ENCODE data around the gene B3GALT2. TPM values are rescaled to one million over a fixed set of nuclear protein-coding genes. Genes with fewer than 3 reads are reported as not detected.
A peak's percentile ranks its signal among the peaks of the same experiment; 100 is the strongest.

The B3GALT2 gene
- total and polyA plus RNA-seq, 2 of the 13 experiments (the other 11 are each of a cell fraction or from before 2014, with no cell fraction given) = not detected

- in situ Hi-C loops (cut with HindIII; ENCODE audit: extremely low pct_ligation_motif_present, low pct_unique_long_range_greater_than_20kb) (no loop called here), intact Hi-C loops (cut with micrococcal nuclease; ENCODE audit: unreplicated experiment) (loop anchor here (10.0 kb wide), 1 partner anchor 158 kb away; no protein-coding TSS in a partner anchor)
- H4K20me1 ChIP-seq (ENCODE audit: insufficient read depth, low read length) = 0 out of 2 replicates have a peak, but pooled peaks cover 4% of the 10 kb centered on the region
- no peak overlapping the region for H2AFZ ChIP-seq (ENCODE audit: low read length)
- 98% methylated on average over 1 of the region's 1 CpG for WGBS (ENCODE audit: low lambda C conversion rate)
- no peak for ATAC-seq
- no peaks in the 10 kb centered on the region for H3K27me3 ChIP-seq (ENCODE audit: control insufficient read depth in 1 of 2, insufficient read depth in 2 of 2, low read length in 2 of 2)
- no peak for TF ChIP-seq ATM (IDR thresholded peaks at IDR 0.05; ENCODE audit: borderline replicate concordance)
- peak; percentile 23; the same call in 1 of the 2 replicates for TF ChIP-seq ATF7 (IDR thresholded peaks at IDR 0.05)
- no peak for TF ChIP-seq ATF7 (CRISPR knock-in tag; IDR thresholded peaks at IDR 0.05)
- TF ChIP-seq ZSCAN20 (CRISPR knock-in tag; IDR thresholded peaks at IDR 0.05; ENCODE audit: borderline replicate concordance) = no peak
- no TSS peak for BruUV-seq (replicated peaks)
- H3K4me1 ChIP-seq (ENCODE audit: insufficient read depth, low read length) = peaks cover 38% of the 10 kb centered on the region
- H3K4me2 ChIP-seq (ENCODE audit: low read depth, low read length) = no peak overlapping the region
- H3K9ac ChIP-seq (ENCODE audit: insufficient read depth, low read depth, low read length) = no peak overlapping the region
- ChIA-PET CTCF (ENCODE audit: low intra/inter-chr PET ratio, low total read pairs) (no interaction called here), POLR2A (no interaction called here)
- no peak for DNase-seq (ENCODE audit: low spot score)
- peaks cover 3% of the 10 kb centered on the region for H3K9me3 ChIP-seq (ENCODE audit: low read length)
- no peak for FAIRE-seq
- 0 out of 5 replicates have a peak, but pooled peaks cover 0 to under 1% of the 10 kb centered on the region in 2 experiments for H3K36me3 ChIP-seq (replicated peaks in 1 of 2; ENCODE audit: control insufficient read depth in 1 of 2, insufficient read depth in 2 of 2, low read length in 2 of 2)
- no peak overlapping the region for H3K4me3 ChIP-seq (replicated peaks in 1 of 3; ENCODE audit: insufficient read depth in 1 of 3, low read depth in 2 of 3, low read length in 3 of 3)
- no peak overlapping the region for H3K27ac ChIP-seq (ENCODE audit: extremely low read length, insufficient read depth, low read length)
- peaks cover 27% of the 10 kb centered on the region for H3K79me2 ChIP-seq (ENCODE audit: insufficient read depth, low read length)
Observed at GRCh38 chr1:193187114-193187513, 701 bp upstream of the B3GALT2 start.

GRCh38 chr1:193185211-193185610 is 1.2 kb downstream of the B3GALT2 start:
- Histone ChIP-seq H3K4me3 (replicated peaks in 1 of 3; ENCODE audit: insufficient read depth in 1 of 3, low read depth in 2 of 3, low read length in 3 of 3) (no peak overlapping the region), H3K9ac (ENCODE audit: insufficient read depth, low read depth, low read length) (no peak overlapping the region), H2AFZ (ENCODE audit: low read length) (no peak overlapping the region), H3K4me2 (ENCODE audit: low read depth, low read length) (no peak overlapping the region), H3K27me3 (ENCODE audit: control insufficient read depth in 1 of 2, insufficient read depth in 2 of 2, low read length in 2 of 2) (no peaks in the 10 kb centered on the region), H3K27ac (ENCODE audit: extremely low read length, insufficient read depth, low read length) (no peak overlapping the region), H3K4me1 (ENCODE audit: insufficient read depth, low read length) (peaks cover 33% of the 10 kb centered on the region), H3K36me3 (replicated peaks in 1 of 2; ENCODE audit: control insufficient read depth in 1 of 2, insufficient read depth in 2 of 2, low read length in 2 of 2) (no peaks in the 10 kb centered on the region), H3K79me2 (ENCODE audit: insufficient read depth, low read length) (peaks cover 29% of the 10 kb centered on the region), H3K9me3 (ENCODE audit: low read length) (no peaks in the 10 kb centered on the region), H4K20me1 (ENCODE audit: insufficient read depth, low read length) (0 out of 2 replicates have a peak, but pooled peaks cover 4% of the 10 kb centered on the region)
- BruUV-seq (replicated peaks) = no TSS peak
- ATAC-seq (no peak), DNase-seq (ENCODE audit: low spot score) (no peak), FAIRE-seq (no peak)
- ChIA-PET POLR2A (no interaction called here), CTCF (ENCODE audit: low intra/inter-chr PET ratio, low total read pairs) (no interaction called here)
- WGBS (ENCODE audit: low lambda C conversion rate) = 93% methylated on average over 2 of the region's 2 CpGs
- in situ Hi-C loops (cut with HindIII; ENCODE audit: extremely low pct_ligation_motif_present, low pct_unique_long_range_greater_than_20kb) (no loop called here), intact Hi-C loops (cut with micrococcal nuclease; ENCODE audit: unreplicated experiment) (loop anchor here (10.0 kb wide), 1 partner anchor 160 kb away; no protein-coding TSS in a partner anchor)
- no peak for TF ChIP-seq SRSF4 (IDR thresholded peaks at IDR 0.05; ENCODE audit: low read depth, low read length, poor library complexity, severe bottlenecking)
- no peak for TF ChIP-seq ZNF160 (CRISPR knock-in tag; IDR thresholded peaks at IDR 0.05)
- TF ChIP-seq ZNF614 (CRISPR knock-in tag; IDR thresholded peaks at IDR 0.05; ENCODE audit: borderline replicate concordance) = no peak
- TF ChIP-seq DNMT1 (CRISPR knock-in tag; IDR thresholded peaks at IDR 0.05) = no peak

All from HepG2 (cell line).